ENCODE measurements around the gene NF2.

Gene NF2

DNA sequence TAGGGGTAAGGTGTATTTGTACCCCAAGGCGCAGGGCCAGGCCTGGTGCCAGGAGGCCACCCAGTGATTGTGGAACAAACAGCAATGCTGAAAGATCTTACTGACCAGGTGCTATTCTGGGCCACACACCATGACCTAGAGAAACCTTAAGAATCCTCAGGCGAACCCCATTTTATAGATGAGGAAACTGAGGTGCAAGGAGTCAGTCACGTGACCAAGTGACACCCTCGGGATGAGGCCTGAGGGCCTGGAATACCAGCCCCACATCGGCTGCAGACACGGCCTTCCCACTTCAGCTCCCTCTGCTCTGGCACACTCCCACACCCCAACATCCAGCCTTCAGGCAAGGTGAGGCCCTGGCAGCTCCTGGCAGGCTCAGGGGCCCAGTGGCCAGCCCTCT lies 129.4 kb downstream of the NF2 start:
- TF ChIP-seq, protein P1, sequence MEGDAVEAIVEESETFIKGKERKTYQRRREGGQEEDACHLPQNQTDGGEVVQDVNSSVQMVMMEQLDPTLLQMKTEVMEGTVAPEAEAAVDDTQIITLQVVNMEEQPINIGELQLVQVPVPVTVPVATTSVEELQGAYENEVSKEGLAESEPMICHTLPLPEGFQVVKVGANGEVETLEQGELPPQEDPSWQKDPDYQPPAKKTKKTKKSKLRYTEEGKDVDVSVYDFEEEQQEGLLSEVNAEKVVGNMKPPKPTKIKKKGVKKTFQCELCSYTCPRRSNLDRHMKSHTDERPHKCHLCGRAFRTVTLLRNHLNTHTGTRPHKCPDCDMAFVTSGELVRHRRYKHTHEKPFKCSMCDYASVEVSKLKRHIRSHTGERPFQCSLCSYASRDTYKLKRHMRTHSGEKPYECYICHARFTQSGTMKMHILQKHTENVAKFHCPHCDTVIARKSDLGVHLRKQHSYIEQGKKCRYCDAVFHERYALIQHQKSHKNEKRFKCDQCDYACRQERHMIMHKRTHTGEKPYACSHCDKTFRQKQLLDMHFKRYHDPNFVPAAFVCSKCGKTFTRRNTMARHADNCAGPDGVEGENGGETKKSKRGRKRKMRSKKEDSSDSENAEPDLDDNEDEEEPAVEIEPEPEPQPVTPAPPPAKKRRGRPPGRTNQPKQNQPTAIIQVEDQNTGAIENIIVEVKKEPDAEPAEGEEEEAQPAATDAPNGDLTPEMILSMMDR (IDR thresholded peaks at IDR 0.05; ENCODE audit: poor library complexity, severe bottlenecking), result no peak
- DNase-seq (ENCODE audit: low spot score) (no peak), ATAC-seq (ENCODE audit: low read depth) (no peak)
- Histone ChIP-seq H3K27ac (ENCODE audit: poor library complexity, severe bottlenecking) (no peak overlapping the region), H3K4me1 (ENCODE audit: insufficient read depth, poor library complexity, severe bottlenecking) (no peaks in the 10 kb centered on the region), H3K4me3 (ENCODE audit: severe bottlenecking) (no peak overlapping the region), H3K27me3 (ENCODE audit: insufficient read depth, poor library complexity, severe bottlenecking) (no peaks in the 10 kb centered on the region), H3K36me3 (ENCODE audit: low read depth) (no peaks in the 10 kb centered on the region), H3K9me3 (ENCODE audit: severe bottlenecking) (no peaks in the 10 kb centered on the region)

DNA sequence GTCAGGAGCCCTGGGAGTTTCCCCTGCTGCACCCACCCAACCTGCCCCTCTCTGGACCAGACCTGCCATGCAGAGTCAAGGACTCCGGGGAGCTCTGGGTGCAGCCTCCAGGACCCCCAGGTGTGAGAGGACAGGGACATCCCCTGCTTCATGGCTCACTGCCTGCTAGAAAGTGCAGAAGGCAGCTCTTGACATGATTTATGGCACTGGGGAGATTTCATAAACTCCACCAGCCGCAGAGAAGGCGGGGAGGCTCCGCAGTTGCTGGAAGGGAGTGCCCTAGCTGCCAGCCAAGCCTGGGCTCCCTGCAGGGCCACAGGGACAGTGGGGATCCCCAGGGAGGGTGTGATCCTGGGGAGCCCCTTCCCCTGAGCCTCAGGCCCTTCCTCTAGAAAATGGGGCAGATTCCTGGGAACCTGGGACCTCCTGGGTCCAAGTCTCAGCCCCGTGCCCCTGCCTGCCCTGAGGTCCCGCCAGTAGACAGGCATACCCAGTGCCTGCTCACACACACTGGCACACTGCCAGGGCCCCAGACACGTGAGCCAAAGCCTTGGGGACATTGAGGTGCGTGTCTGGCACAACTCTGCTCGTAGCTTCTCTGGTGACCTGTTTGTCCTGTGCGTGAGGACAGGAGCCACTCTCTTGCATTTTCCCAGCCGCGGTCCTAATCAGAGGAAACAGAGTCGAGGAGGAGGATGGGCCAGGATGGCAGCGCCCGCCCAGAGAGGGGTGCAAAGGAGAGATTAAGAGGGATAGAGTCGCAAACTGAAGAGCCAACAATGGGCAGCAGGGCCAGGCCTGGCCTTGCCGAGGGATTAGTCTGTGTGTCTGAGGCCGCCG lies 130.1 kb downstream of the NF2 start:
- H3K4me1 ChIP-seq (ENCODE audit: insufficient read depth, poor library complexity, severe bottlenecking), result no peaks in the 10 kb centered on the region

DNA sequence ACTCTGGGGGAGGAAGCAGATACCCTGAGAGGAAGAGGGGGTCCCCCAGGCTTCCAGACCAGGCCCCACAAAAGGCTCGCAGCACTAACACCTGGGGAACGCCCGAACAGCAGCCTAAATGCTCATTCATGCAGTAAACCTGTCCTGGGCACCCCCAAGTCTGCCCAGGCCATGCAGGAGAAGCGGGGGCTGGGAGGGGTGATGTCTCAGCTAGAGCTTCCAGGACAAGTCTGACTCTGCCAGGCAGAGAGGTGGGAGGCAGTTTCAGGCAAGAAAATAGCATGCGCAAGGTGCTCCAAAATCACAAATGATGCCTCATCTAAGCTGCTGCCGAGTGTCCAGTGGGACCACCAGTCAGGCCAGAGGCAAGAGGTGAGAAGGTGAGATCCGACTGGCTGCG lies 131.0 kb downstream of the NF2 start:
- Histone ChIP-seq H3K9me3 (ENCODE audit: severe bottlenecking) (no peaks in the 10 kb centered on the region), H3K4me3 (ENCODE audit: severe bottlenecking) (no peak overlapping the region), H3K4me1 (ENCODE audit: insufficient read depth, poor library complexity, severe bottlenecking) (no peaks in the 10 kb centered on the region), H3K36me3 (ENCODE audit: low read depth) (no peaks in the 10 kb centered on the region), H3K27ac (ENCODE audit: poor library complexity, severe bottlenecking) (no peak overlapping the region), H3K27me3 (ENCODE audit: insufficient read depth, poor library complexity, severe bottlenecking) (no peaks in the 10 kb centered on the region)
- ATAC-seq (ENCODE audit: low read depth) (no peak), DNase-seq (ENCODE audit: low spot score) (no peak)
- TF ChIP-seq, protein P1 (IDR thresholded peaks at IDR 0.05; ENCODE audit: poor library complexity, severe bottlenecking), result no peak

More for the DNA sequence above, 130.1 kb downstream of the NF2 start:
- Histone ChIP-seq H3K4me3 (ENCODE audit: severe bottlenecking) (no peak overlapping the region), H3K36me3 (ENCODE audit: low read depth) (no peaks in the 10 kb centered on the region), H3K9me3 (ENCODE audit: severe bottlenecking) (no peaks in the 10 kb centered on the region), H3K27me3 (ENCODE audit: insufficient read depth, poor library complexity, severe bottlenecking) (no peaks in the 10 kb centered on the region), H3K27ac (ENCODE audit: poor library complexity, severe bottlenecking) (no peak overlapping the region)
- TF ChIP-seq, protein P1 (IDR thresholded peaks at IDR 0.05; ENCODE audit: poor library complexity, severe bottlenecking), result no peak
- DNase-seq (ENCODE audit: low spot score), result no peak
- ATAC-seq (ENCODE audit: low read depth), result peak; percentile 33; the same call in 2 of the 3 replicates

DNA sequence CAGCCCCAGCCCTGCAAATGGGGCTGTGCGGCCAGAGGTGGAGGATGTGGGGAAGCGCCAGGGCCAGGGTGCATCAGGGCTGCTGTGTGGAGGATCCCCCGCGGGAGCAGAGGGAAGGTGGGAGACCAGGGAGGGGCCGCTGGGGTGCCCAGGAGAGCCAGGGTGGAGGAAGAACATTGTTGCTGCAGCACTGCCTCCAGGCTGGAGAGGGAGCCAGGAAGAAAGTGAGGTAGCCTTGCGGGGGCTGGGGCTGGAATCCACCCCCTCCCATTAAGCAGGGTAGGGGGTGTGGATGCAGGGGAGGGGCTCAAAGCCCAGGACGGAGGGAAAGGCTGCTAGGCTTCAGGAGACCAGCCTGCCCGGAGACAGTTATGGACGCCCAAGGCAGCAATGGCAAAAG lies 131.4 kb downstream of the NF2 start:
- DNase-seq (ENCODE audit: low spot score) (no peak), ATAC-seq (ENCODE audit: low read depth) (no peak)
- no peaks in the 10 kb centered on the region for H3K9me3 ChIP-seq (ENCODE audit: severe bottlenecking)
- TF ChIP-seq, protein P1 (IDR thresholded peaks at IDR 0.05; ENCODE audit: poor library complexity, severe bottlenecking), result no peak
- no peaks in the 10 kb centered on the region for H3K4me1 ChIP-seq (ENCODE audit: insufficient read depth, poor library complexity, severe bottlenecking)
- H3K36me3 ChIP-seq (ENCODE audit: low read depth), result no peaks in the 10 kb centered on the region
- no peak overlapping the region for H3K27ac ChIP-seq (ENCODE audit: poor library complexity, severe bottlenecking)
- no peaks in the 10 kb centered on the region for H3K27me3 ChIP-seq (ENCODE audit: insufficient read depth, poor library complexity, severe bottlenecking)
- no peak overlapping the region for H3K4me3 ChIP-seq (ENCODE audit: severe bottlenecking)

DNA sequence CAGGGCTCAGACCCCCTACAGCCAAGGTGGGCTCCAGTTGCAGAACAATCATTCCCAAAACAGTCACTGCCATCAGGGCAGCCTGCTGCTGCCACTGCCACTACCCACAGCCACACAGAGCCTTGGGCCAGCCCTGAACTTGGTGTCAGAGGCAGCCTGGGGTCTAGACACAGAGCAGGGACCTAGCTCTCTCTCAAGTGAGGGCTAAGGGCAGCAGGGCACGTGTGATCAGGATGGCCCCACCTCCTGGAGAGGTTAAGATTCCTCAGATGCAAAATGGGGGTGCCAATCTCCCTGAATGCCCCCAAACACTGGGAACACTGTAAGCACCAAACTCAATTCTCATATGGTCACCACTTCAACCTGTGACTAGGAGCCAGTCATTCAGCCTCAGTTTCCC lies 132.0 kb downstream of the NF2 start:
- DNase-seq (ENCODE audit: low spot score) (no peak), ATAC-seq (ENCODE audit: low read depth) (no peak)
- no peaks in the 10 kb centered on the region for H3K36me3 ChIP-seq (ENCODE audit: low read depth)
- no peaks in the 10 kb centered on the region for H3K27me3 ChIP-seq (ENCODE audit: insufficient read depth, poor library complexity, severe bottlenecking)
- no peak overlapping the region for H3K4me3 ChIP-seq (ENCODE audit: severe bottlenecking)
- H3K9me3 ChIP-seq (ENCODE audit: severe bottlenecking), result no peaks in the 10 kb centered on the region
- H3K4me1 ChIP-seq (ENCODE audit: insufficient read depth, poor library complexity, severe bottlenecking), result no peaks in the 10 kb centered on the region
- TF ChIP-seq, protein P1 (IDR thresholded peaks at IDR 0.05; ENCODE audit: poor library complexity, severe bottlenecking), result no peak
- no peak overlapping the region for H3K27ac ChIP-seq (ENCODE audit: poor library complexity, severe bottlenecking)
